ENCODE measurements around the gene PLXNA2.

PLXNA2 gene

GRCh38 chr1:207977876-207978275, 266.3 kb downstream of the PLXNA2 start:
- TF ChIP-seq ZFP3 (CRISPR knock-in tag; IDR thresholded peaks at IDR 0.05) (no peak), OSR1 (CRISPR knock-in tag; IDR thresholded peaks at IDR 0.05) (no peak), ZC3H10 (CRISPR knock-in tag; IDR thresholded peaks at IDR 0.05) (no peak), PATZ1 (CRISPR knock-in tag; IDR thresholded peaks at IDR 0.05; ENCODE audit: borderline replicate concordance) (no peak), POU6F1 (CRISPR knock-in tag; IDR thresholded peaks at IDR 0.05; ENCODE audit: borderline replicate concordance, low read depth) (no peak), TSHZ2 (CRISPR knock-in tag; IDR thresholded peaks at IDR 0.05) (no peak)

GRCh38 chr1:207973898-207974568, 270.2 kb downstream of the PLXNA2 start:
- TF ChIP-seq RARB (CRISPR knock-in tag; IDR thresholded peaks at IDR 0.05): no peak
- no peak for TF ChIP-seq TSHZ2 (CRISPR knock-in tag; IDR thresholded peaks at IDR 0.05)
- TF ChIP-seq ZNF70 (CRISPR knock-in tag; IDR thresholded peaks at IDR 0.05): no peak
- no peak for TF ChIP-seq CSDC2 (CRISPR knock-in tag; IDR thresholded peaks at IDR 0.05)
- no peak for TF ChIP-seq PATZ1 (CRISPR knock-in tag; IDR thresholded peaks at IDR 0.05; ENCODE audit: borderline replicate concordance)
- TF ChIP-seq ZFP3 (CRISPR knock-in tag; IDR thresholded peaks at IDR 0.05): no peak
- TF ChIP-seq POU6F1 (CRISPR knock-in tag; IDR thresholded peaks at IDR 0.05; ENCODE audit: borderline replicate concordance, low read depth): no peak
- no peak for TF ChIP-seq ARNTL (CRISPR knock-in tag; IDR thresholded peaks at IDR 0.05; ENCODE audit: borderline replicate concordance, low read depth)
- no peak for TF ChIP-seq ZC3H10 (CRISPR knock-in tag; IDR thresholded peaks at IDR 0.05)
- TF ChIP-seq SNAI2 (CRISPR knock-in tag; IDR thresholded peaks at IDR 0.05): no peak
- TF ChIP-seq PPARA (CRISPR knock-in tag; IDR thresholded peaks at IDR 0.05; ENCODE audit: borderline replicate concordance): no peak
- no peak for TF ChIP-seq TCF4 (CRISPR knock-in tag; IDR thresholded peaks at IDR 0.05; ENCODE audit: borderline replicate concordance)
- no peak for TF ChIP-seq CREB5 (CRISPR knock-in tag; IDR thresholded peaks at IDR 0.05; ENCODE audit: low read depth)
- TF ChIP-seq OSR1 (CRISPR knock-in tag; IDR thresholded peaks at IDR 0.05): no peak
- TF ChIP-seq TOX (CRISPR knock-in tag; IDR thresholded peaks at IDR 0.05; ENCODE audit: borderline replicate concordance): no peak
- TF ChIP-seq CSRNP3 (CRISPR knock-in tag; IDR thresholded peaks at IDR 0.05): no peak
- TF ChIP-seq BACH2 (CRISPR knock-in tag; IDR thresholded peaks at IDR 0.05; ENCODE audit: borderline replicate concordance): no peak
- no peak for TF ChIP-seq ZFP30 (CRISPR knock-in tag; IDR thresholded peaks at IDR 0.05)
- no peak for TF ChIP-seq ISL1 (CRISPR knock-in tag; IDR thresholded peaks at IDR 0.05)
- TF ChIP-seq GLIS3 (CRISPR knock-in tag; IDR thresholded peaks at IDR 0.05): no peak
- no peak for ATAC-seq

More at GRCh38 chr1:207977876-207978275, 266.3 kb downstream of the PLXNA2 start:
- no peak for ATAC-seq
